GM12878 (cell line): ENCODE results near the gene FANCC. TPM values are rescaled to one million over a fixed set of nuclear protein-coding genes. Genes with fewer than 3 reads are reported as not detected.

Source experiments
- ATAC-seq: fragments of 200-7000 bp; cut with Tn5 transposase; 3 replicates; pipeline ENCODE4 v1.9.1; 2020; ENCODE audit warnings: mild to moderate bottlenecking, moderate library complexity
- BruUV-seq: library from RNA; stranded (reverse); fragments of 400-500 nt; replicated peaks from 2 replicates; lab custom pipeline; 2021; lab: Mats Ljungman, UMichigan
- CTCF ChIA-PET: fragments of 300-600 bp; sonication (Branson Sonifier 250); formaldehyde crosslinking; extraction: SDS; loops from one replicate; lab custom pipeline; 2021; ENCODE audit warnings: inconsistent platforms; lab: Yijun Ruan, JAX
- POLR2A ChIA-PET: fragments of 350-600 bp; formaldehyde crosslinking; extraction: SDS; loops from one replicate; lab custom pipeline; 2021; ENCODE audit warnings: inconsistent platforms; lab: Charles Lee
- RAD21 ChIA-PET: fragments of 300-600 bp; sonication (Branson Sonifier 250); formaldehyde crosslinking; loops from one replicate; lab custom pipeline; 2023; ENCODE audit warnings: antibody characterized with exemption; ENCODE audit not compliant: unreplicated experiment; lab: Charles Lee
- SMC1A ChIA-PET: fragments of 300-600 bp; sonication (Branson Sonifier 250); formaldehyde crosslinking; loops from one replicate; lab custom pipeline; 2023; ENCODE audit not compliant: unreplicated experiment, uncharacterized antibody; lab: Charles Lee
- DNase-seq: peaks from one replicate; pipeline ENCODE4 v3.0.0-alpha.2; 2011; ENCODE audit warnings: low read depth, low spot score
- FAIRE-seq: peaks from 3 replicates; lab custom pipeline; 2011; peaks lifted over from hg19 to GRCh38; lab: Jason Lieb, UNC
- H2AFZ ChIP-seq: 2 replicates; pipeline ENCODE4 v1.6.0; 2011; ENCODE audit warnings: low read depth, low read length, control low read depth; ENCODE audit not compliant: control insufficient read depth
- H3K27ac ChIP-seq: 2 replicates; pipeline ENCODE4 v1.5.1; 2011; ENCODE audit warnings: control low read depth; ENCODE audit not compliant: control insufficient read depth, insufficient read depth
- H3K27me3 ChIP-seq, 2 experiments: replicated peaks in 1 of 2; 2 replicates each; pipeline versions ENCODE4 v1.6.0 to v1.6.1; 2011; ENCODE audit warnings: low read length in 1 of 2; ENCODE audit not compliant: control insufficient read depth in 2 of 2, insufficient read depth in 2 of 2
- H3K36me3 ChIP-seq, 2 experiments: 2 replicates each; pipeline ENCODE4 v1.5.1; 2011; ENCODE audit warnings: low read length in 1 of 2; ENCODE audit not compliant: control insufficient read depth in 2 of 2, insufficient read depth in 2 of 2
- H3K4me1 ChIP-seq: 2 replicates; pipeline ENCODE4 v1.6.1; 2011; ENCODE audit warnings: mild to moderate bottlenecking, low read length, moderate library complexity, mixed read lengths; ENCODE audit not compliant: control insufficient read depth, insufficient read depth
- H3K4me2 ChIP-seq: 2 replicates; pipeline ENCODE4 v1.6.0; 2011; ENCODE audit warnings: control low read depth; ENCODE audit not compliant: control insufficient read depth, insufficient read depth
- H3K4me3 ChIP-seq: fragments of 200-600 bp; sonication (generic); 2 replicates; pipeline ENCODE4 v1.5.1; 2016
- H3K79me2 ChIP-seq: 2 replicates; pipeline ENCODE4 v1.6.0; 2011; ENCODE audit warnings: low read length; ENCODE audit not compliant: control insufficient read depth, insufficient read depth
- H3K9ac ChIP-seq: 2 replicates; pipeline ENCODE4 v1.8.0; 2011; ENCODE audit warnings: low read length, control low read depth, mixed read lengths; ENCODE audit not compliant: control insufficient read depth, insufficient read depth
- H3K9me3 ChIP-seq: replicated peaks from 3 replicates; pipeline ENCODE4 v1.5.1; 2011; ENCODE audit warnings: mild to moderate bottlenecking, low read length; ENCODE audit not compliant: control insufficient read depth, insufficient read depth
- H4K20me1 ChIP-seq: 2 replicates; pipeline ENCODE4 v1.6.0; 2011; ENCODE audit not compliant: control insufficient read depth, insufficient read depth
- BMI1 ChIP-seq: fragments of 450-650 bp; IDR thresholded peaks from 2 replicates; pipeline ENCODE4 v1.6.1; 2016; ENCODE audit warnings: mild to moderate bottlenecking, moderate library complexity, borderline replicate concordance
- CBX5 ChIP-seq: sonication (generic); IDR thresholded peaks from 2 replicates; pipeline ENCODE4 v1.6.1; 2016; ENCODE audit warnings: low read depth, moderate library complexity, mild to moderate bottlenecking, inconsistent platforms
- HDGF ChIP-seq: fragments of 450-650 bp; IDR thresholded peaks from 2 replicates; pipeline ENCODE4 v1.6.1; 2016; ENCODE audit warnings: antibody characterized with exemption
- MEF2B ChIP-seq: fragments of 450-650 bp; IDR thresholded peaks from 2 replicates; pipeline ENCODE4 v1.6.1; 2018; ENCODE audit warnings: mild to moderate bottlenecking, moderate library complexity; ENCODE audit not compliant: partially characterized antibody, poor library complexity, severe bottlenecking
- RAD51 ChIP-seq: fragments of 450-650 bp; IDR thresholded peaks from 2 replicates; pipeline ENCODE4 v1.6.1; 2016; ENCODE audit warnings: moderate library complexity, mild to moderate bottlenecking, inconsistent platforms
- RB1 ChIP-seq: fragments of 450-650 bp; formaldehyde crosslinking; IDR thresholded peaks from 2 replicates; pipeline ENCODE4 v1.6.1; 2017; ENCODE audit warnings: mild to moderate bottlenecking, borderline replicate concordance
- SPI1 ChIP-seq: IDR thresholded peaks from 2 replicates; pipeline ENCODE4 v1.6.1; 2011; ENCODE audit warnings: low read depth, mild to moderate bottlenecking, low read length, moderate library complexity, borderline replicate concordance; ENCODE audit not compliant: insufficient read depth
- STAT3 ChIP-seq: IDR thresholded peaks from 2 replicates; pipeline ENCODE4 v1.6.1; 2011; ENCODE audit warnings: low read depth, low read length, improper control_type of control experiment
- YY1 ChIP-seq: IDR thresholded peaks from 2 replicates; pipeline ENCODE4 v1.6.1; 2011; ENCODE audit warnings: low read depth, mild to moderate bottlenecking, low read length
- WGBS: methylation state at CpG from one replicate; pipeline ENCODE4 v1.1.6; 2016; ENCODE audit warnings: low lambda C conversion rate; ENCODE audit not compliant: insufficient replicate concordance, insufficient coverage; ENCODE audit errors: missing lambda C conversion rate; 5-methylcytosine and 5-hydroxymethylcytosine counted together
- in situ Hi-C: fragments of 300-500 bp; cut with MboI; formaldehyde crosslinking; loops from 9 replicates; pipeline ENCODE4 v1.14.3; 2018; ENCODE audit warnings: mixed read lengths
- intact Hi-C: fragments of 100-400 bp; cut with micrococcal nuclease; formaldehyde crosslinking; loops from one replicate; pipeline ENCODE4 v1.14.2; 2022; ENCODE audit not compliant: unreplicated experiment
- polyA plus RNA-seq, 11 experiments: library from polyadenylated mRNA; depleted of rRNA in 4 of 11; unstranded in 6 of 11; stranded (reverse) in 5 of 11; fragments of >200 nt; fragmentation: Nextera tagmentation in 4 of 11; fragmentation: Illumina TruSeq in 1 of 11; extraction: Ambion mirVana in 4 of 11; extraction: Trizol in 1 of 11; gene quantifications; 1 replicate in 1 of 11; 2 replicates in 10 of 11; pipeline versions ENCODE4 v1.2.1 to v1.2.3, GENCODE V29; 2011 to 2016; ENCODE audit warnings: inconsistent platforms in 2 of 11, missing spikeins in 2 of 11, low read depth in 1 of 11
- total RNA-seq, 4 experiments: library from RNA; depleted of rRNA in 3 of 4; stranded (reverse); fragments of >200 nt in 3 of 4; fragmentation: Illumina TruSeq in 1 of 4; extraction: Trizol in 1 of 4; gene quantifications; 2 replicates each; pipeline versions ENCODE4 v1.2.1 to v1.2.3, GENCODE V29; 2013 to 2021
- TF ChIP-seq, protein P1 (sequence below): fragments of 450-650 bp; IDR thresholded peaks from 2 replicates; pipeline ENCODE4 v1.6.1; 2017; ENCODE audit warnings: borderline replicate concordance
- TF ChIP-seq, protein P2 (sequence below): IDR thresholded peaks from 2 replicates; pipeline ENCODE4 v1.6.1; 2012; ENCODE audit warnings: low read depth, low read length, improper control_type of control experiment
- TF ChIP-seq, protein P3 (sequence below): fragments of 450-650 bp; IDR thresholded peaks from 2 replicates; pipeline ENCODE4 v1.6.1; 2017; ENCODE audit warnings: antibody characterized with exemption, mild to moderate bottlenecking, moderate library complexity

The FANCC gene
- total and polyA plus RNA-seq, 10 of the 15 experiments (the other 5 are each of a cell fraction or from before 2014, with no cell fraction given): 1.2 to 16.8 (median 10.5) TPM

DNA sequence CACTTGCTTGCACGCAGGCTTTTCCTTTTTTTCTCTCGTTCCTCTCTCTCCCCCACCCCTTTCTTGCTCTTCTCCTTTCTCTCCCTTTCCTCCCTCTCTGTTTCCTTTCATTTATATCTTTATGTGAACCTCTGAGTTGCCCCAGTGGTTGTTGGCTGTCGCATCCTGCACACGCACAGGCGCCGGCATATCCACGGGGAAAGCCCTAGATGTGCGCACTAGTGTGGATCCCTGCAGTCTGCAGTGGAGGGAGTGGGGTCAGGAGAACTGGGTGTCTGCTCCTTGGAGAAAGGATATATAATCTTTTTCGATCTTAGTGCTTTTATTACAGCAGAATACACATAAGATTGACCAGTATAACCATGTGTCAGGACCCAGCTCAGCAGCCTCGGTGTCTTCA lies 223.5 kb downstream of the FANCC start:
- ATAC-seq (no peak), DNase-seq (no peak), FAIRE-seq (no peak)
- Histone ChIP-seq H3K4me1 (no peaks in the 10 kb centered on the region; the same call in 1 of the 2 replicates), H2AFZ (no peak overlapping the region), H3K36me3 (no peaks in the 10 kb centered on the region), H3K4me2 (no peak overlapping the region), H3K27me3 (no peaks in the 10 kb centered on the region), H3K4me3 (no peak overlapping the region), H3K27ac (no peak overlapping the region), H4K20me1 (no peaks in the 10 kb centered on the region), H3K9me3 (no peaks in the 10 kb centered on the region), H3K79me2 (no peaks in the 10 kb centered on the region), H3K9ac (no peak overlapping the region)
- ChIA-PET CTCF (no interaction called here), POLR2A (no interaction called here), RAD21 (no interaction called here), SMC1A (interaction anchor here (1.0 kb wide), 1 partner anchor 21 kb away, joined by 3 read pairs; no protein-coding TSS in a partner anchor)
- TF ChIP-seq BMI1: no peak
- TF ChIP-seq CBX5: no peak
- TF ChIP-seq, protein P1, sequence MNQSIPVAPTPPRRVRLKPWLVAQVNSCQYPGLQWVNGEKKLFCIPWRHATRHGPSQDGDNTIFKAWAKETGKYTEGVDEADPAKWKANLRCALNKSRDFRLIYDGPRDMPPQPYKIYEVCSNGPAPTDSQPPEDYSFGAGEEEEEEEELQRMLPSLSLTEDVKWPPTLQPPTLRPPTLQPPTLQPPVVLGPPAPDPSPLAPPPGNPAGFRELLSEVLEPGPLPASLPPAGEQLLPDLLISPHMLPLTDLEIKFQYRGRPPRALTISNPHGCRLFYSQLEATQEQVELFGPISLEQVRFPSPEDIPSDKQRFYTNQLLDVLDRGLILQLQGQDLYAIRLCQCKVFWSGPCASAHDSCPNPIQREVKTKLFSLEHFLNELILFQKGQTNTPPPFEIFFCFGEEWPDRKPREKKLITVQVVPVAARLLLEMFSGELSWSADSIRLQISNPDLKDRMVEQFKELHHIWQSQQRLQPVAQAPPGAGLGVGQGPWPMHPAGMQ: no peak
- TF ChIP-seq, protein P2, sequence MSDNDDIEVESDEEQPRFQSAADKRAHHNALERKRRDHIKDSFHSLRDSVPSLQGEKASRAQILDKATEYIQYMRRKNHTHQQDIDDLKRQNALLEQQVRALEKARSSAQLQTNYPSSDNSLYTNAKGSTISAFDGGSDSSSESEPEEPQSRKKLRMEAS: no peak
- TF ChIP-seq, protein P3, sequence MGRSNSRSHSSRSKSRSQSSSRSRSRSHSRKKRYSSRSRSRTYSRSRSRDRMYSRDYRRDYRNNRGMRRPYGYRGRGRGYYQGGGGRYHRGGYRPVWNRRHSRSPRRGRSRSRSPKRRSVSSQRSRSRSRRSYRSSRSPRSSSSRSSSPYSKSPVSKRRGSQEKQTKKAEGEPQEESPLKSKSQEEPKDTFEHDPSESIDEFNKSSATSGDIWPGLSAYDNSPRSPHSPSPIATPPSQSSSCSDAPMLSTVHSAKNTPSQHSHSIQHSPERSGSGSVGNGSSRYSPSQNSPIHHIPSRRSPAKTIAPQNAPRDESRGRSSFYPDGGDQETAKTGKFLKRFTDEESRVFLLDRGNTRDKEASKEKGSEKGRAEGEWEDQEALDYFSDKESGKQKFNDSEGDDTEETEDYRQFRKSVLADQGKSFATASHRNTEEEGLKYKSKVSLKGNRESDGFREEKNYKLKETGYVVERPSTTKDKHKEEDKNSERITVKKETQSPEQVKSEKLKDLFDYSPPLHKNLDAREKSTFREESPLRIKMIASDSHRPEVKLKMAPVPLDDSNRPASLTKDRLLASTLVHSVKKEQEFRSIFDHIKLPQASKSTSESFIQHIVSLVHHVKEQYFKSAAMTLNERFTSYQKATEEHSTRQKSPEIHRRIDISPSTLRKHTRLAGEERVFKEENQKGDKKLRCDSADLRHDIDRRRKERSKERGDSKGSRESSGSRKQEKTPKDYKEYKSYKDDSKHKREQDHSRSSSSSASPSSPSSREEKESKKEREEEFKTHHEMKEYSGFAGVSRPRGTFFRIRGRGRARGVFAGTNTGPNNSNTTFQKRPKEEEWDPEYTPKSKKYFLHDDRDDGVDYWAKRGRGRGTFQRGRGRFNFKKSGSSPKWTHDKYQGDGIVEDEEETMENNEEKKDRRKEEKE: no peak
- TF ChIP-seq MEF2B: no peak
- no peak for TF ChIP-seq SPI1
- no peak for TF ChIP-seq HDGF
- TF ChIP-seq STAT3: no peak
- TF ChIP-seq RAD51: no peak
- no peak for TF ChIP-seq YY1
- no peak for TF ChIP-seq RB1
- 74% methylated on average over 10 of the region's 10 CpGs for WGBS
- BruUV-seq: no TSS peak
- in situ Hi-C loops (no loop called here), intact Hi-C loops (no loop called here)
